ENCODE results near the gene ZNRD2. TPM values are rescaled to one million over a fixed set of nuclear protein-coding genes. Genes with fewer than 3 reads are reported as not detected.

ZNRD2 gene
- total and polyA plus RNA-seq, 8 donors: 21.7 to 55.7 (median 50.0) TPM

DNA sequence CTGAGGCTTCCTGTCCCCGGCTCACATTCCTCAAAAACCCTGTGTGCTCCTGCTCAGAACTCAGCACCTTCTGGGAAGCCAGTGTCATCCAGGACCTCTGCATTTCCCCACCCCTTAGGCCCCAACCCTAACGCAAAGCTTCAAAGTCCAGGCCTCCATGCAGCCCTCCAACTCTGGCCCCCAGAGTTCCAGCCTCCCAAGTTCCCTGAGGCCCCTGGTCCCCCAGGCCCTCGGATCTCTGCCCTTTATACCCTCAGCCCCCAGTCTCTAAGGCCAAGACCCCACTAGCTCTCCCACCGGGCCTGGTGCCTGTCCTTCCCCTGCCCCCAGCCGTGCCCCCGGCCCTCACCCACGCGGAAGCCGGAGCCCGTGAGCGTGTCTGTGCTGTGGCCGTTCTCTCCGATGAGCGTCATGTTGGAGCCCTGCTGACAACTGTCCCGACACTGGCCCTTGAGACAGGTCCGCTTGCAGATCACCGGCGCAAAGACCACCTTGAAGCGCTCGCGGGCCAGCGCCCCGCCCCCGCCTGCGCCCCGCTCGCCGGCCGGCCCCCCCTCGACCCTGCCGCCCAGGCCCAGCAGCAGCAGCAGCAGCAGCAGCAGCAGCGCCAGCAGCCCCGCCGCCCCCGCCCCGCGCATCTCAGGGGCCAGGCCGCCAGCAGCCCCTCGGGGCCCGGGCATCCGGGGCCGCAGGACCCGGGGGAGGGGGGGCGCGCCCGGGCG lies 12.8 kb upstream of the ZNRD2 start:
- intact Hi-C loops (cut with DNase I): no loop called here
- peaks cover 31 to 83% of the 10 kb centered on the region in 2 donors for H3K4me1 ChIP-seq

DNA sequence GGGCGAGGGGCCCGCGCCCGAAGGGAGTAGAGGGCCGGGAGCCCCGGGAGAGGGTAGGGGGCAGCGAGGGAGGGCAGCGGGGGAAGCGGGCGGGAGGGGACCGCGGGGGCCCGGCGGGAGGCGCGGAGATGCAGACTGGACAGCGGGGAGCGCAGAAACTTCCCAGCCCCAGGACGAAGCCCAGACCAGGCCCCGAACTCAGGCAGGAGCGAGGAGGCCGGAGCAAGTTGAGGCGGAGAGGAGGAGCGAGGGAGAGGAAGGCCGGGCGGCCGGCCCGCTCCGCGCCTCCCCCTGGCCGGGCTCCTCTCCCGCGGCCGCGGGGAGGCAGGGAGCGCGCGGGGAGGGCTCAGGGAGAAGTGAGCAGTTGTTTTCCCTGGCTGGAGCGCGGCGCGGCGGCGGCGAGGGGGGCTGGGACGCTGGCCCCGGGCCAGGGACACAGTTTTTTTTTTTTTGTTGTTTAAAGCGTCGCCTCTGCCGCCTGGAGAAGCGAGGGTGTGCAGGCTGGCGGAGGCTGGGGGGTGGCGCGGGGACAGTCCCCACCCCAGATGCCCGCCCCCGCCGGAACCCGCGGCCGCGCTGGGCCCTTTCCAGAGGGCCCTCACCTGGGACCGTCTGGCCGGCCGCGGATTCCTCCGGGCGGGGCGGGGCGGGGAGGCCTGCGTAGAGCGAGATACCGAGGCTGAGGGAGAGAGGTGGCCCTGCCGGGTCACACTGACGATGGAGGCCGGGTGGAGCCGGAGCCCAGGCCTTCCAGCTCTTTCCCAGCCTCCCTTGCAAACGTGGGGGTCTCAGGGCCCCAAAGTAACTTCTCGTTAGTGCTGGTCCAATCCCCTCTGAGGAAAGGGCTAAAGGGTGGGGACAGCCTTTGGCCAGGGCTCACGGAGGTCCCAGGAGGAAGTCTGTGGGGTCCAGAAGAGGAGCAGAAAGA lies 12.0 kb upstream of the ZNRD2 start, which contains the start of gene LTBP3:
Gene LTBP3 (minus strand): TSS at position 358 of the 928 bp plus-strand sequence. CDS start 400 bp downstream, outside the sequence.
- Histone ChIP-seq H3K9me3 (no peaks in the 10 kb centered on the region), H3K27me3 (peaks cover 0 to 31% of the 10 kb centered on the region in 2 donors), H3K36me3 (no peaks in the 10 kb centered on the region), H3K4me3 (peak within 1 kb of the TSS; percentile 49 to 54), H3K4me1 (peaks cover 31 to 75% of the 10 kb centered on the region in 2 donors), H3K27ac (peak within 1 kb of the TSS; percentile 78 to 90)
- intact Hi-C loops (cut with DNase I): no loop called here
- DNase-seq (peak; percentile 80 to 92 (median 87)), ATAC-seq (peak; percentile 82)
- TF ChIP-seq CTCF (IDR thresholded peaks at IDR 0.05): no peak

More for the DNA sequence above, 12.8 kb upstream of the ZNRD2 start:
- no peak for ATAC-seq
- no peak for DNase-seq
- H3K9me3 ChIP-seq: no peaks in the 10 kb centered on the region
- H3K27me3 ChIP-seq: peaks cover 0 to 31% of the 10 kb centered on the region in 2 donors
- H3K4me3 ChIP-seq: peak overlapping the region; percentile 49 to 54
- no peak for TF ChIP-seq CTCF (IDR thresholded peaks at IDR 0.05)
- H3K36me3 ChIP-seq: no peaks in the 10 kb centered on the region
- H3K27ac ChIP-seq: peak overlapping the region; percentile 78 to 90

GRCh38 chr11:65558930-65559509 lies 11.3 kb upstream of the ZNRD2 start:
- intact Hi-C loops (cut with DNase I): no loop called here
- ATAC-seq: peak; percentile 11

GRCh38 chr11:65559535-65559934 lies 10.7 kb upstream of the ZNRD2 start:
- Histone ChIP-seq H3K4me3 (no peak overlapping the region), H3K4me1 (peaks cover 31 to 63% of the 10 kb centered on the region in 2 donors), H3K27ac (peak overlapping the region in 1 of 2 donors; percentile 90), H3K9me3 (no peaks in the 10 kb centered on the region), H3K36me3 (no peaks in the 10 kb centered on the region), H3K27me3 (peaks cover 0 to 31% of the 10 kb centered on the region in 2 donors)
- no peak for TF ChIP-seq CTCF (IDR thresholded peaks at IDR 0.05)
- DNase-seq (no peak), ATAC-seq (no peak)
- intact Hi-C loops (cut with DNase I): no loop called here

More at GRCh38 chr11:65558930-65559509, 11.3 kb upstream of the ZNRD2 start:
- H3K27ac ChIP-seq: peak overlapping the region; percentile 78 to 90
- DNase-seq: peak in 1 of 4 donors; percentile 84
- peak overlapping the region in 1 of 2 donors; percentile 49 for H3K4me3 ChIP-seq
- H3K9me3 ChIP-seq: no peaks in the 10 kb centered on the region
- no peak for TF ChIP-seq CTCF (IDR thresholded peaks at IDR 0.05)
- H3K36me3 ChIP-seq: no peaks in the 10 kb centered on the region
- peaks cover 31 to 68% of the 10 kb centered on the region in 2 donors for H3K4me1 ChIP-seq
- H3K27me3 ChIP-seq: peaks cover 0 to 31% of the 10 kb centered on the region in 2 donors
